Measurements from ENCODE around the gene SULT1E1. TPM values are rescaled to one million over a fixed set of nuclear protein-coding genes. Genes with fewer than 3 reads are reported as not detected.

SULT1E1 gene
- total RNA-seq, 1 donor from 2014 or later: 1.1 TPM

DNA sequence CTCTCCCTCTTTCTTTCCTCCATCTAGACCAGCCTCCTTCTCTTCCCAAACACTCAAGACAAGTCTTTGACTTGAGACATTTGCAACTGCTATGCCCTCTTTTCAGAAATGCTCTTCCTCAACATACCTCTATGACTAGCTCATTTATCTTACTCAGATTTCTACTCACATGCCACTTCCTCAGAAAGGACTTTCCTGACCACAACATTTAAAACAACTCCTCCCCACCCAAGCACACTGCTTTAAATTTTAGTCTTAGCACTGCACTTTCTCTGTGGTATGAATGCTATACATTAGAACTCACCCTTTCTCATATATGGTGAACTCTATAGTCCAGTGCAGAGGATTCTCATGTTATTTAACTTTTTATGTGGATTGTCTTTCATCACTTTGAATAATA lies 28.4 kb upstream of the SULT1E1 start:
- Histone ChIP-seq H3K27me3 (ENCODE audit: control insufficient read depth, insufficient read depth, low read length) (no peaks in the 10 kb centered on the region), H3K36me3 (ENCODE audit: control insufficient read depth, insufficient read depth, low read length) (no peaks in the 10 kb centered on the region), H3K4me3 (ENCODE audit: low read depth, low read length) (no peak overlapping the region)
- peak; percentile 50 for DNase-seq (ENCODE audit: low read depth)
- TF ChIP-seq CTCF (IDR thresholded peaks at IDR 0.05; ENCODE audit: insufficient read depth, low read length, severe bottlenecking): no peak
- no peak for FAIRE-seq

DNA sequence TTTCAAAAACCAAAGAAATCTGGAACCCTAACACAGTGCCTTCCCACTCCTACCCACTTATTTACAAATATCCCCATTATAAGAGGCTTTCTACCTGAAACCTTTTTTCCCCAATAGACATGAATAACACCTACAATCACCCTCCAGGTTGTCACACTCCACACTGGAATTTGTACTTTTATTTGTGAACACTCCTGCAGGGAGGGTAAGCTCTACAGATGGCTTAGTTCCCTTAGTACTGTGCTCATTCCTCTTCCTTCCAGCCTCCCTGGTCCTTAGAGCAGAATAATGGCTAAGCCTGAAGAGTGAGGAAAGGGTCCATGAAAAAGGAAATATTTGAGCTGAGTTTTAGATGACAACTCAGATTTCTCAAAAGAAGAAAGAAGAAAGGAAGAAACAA lies 22.2 kb upstream of the SULT1E1 start:
- FAIRE-seq (no peak), DNase-seq (ENCODE audit: low read depth) (no peak)
- Histone ChIP-seq H3K4me3 (ENCODE audit: low read depth, low read length) (no peak overlapping the region), H3K27me3 (ENCODE audit: control insufficient read depth, insufficient read depth, low read length) (no peaks in the 10 kb centered on the region), H3K36me3 (ENCODE audit: control insufficient read depth, insufficient read depth, low read length) (no peaks in the 10 kb centered on the region)
- TF ChIP-seq CTCF (IDR thresholded peaks at IDR 0.05; ENCODE audit: insufficient read depth, low read length, severe bottlenecking): no peak

GRCh38 chr4:69881173-69881773 lies 21.3 kb upstream of the SULT1E1 start:
- H3K36me3 ChIP-seq (ENCODE audit: control insufficient read depth, insufficient read depth, low read length): no peaks in the 10 kb centered on the region
- peak; percentile 72 for TF ChIP-seq CTCF (IDR thresholded peaks at IDR 0.05; ENCODE audit: insufficient read depth, low read length, severe bottlenecking)
- peak; percentile 48 for DNase-seq (ENCODE audit: low read depth)
- H3K4me3 ChIP-seq (ENCODE audit: low read depth, low read length): no peak overlapping the region
- FAIRE-seq: no peak
- no peaks in the 10 kb centered on the region for H3K27me3 ChIP-seq (ENCODE audit: control insufficient read depth, insufficient read depth, low read length)

- Histone ChIP-seq H3K36me3 (ENCODE audit: control insufficient read depth, insufficient read depth, low read length) (no peaks in the 10 kb centered on the region), H3K4me3 (ENCODE audit: low read depth, low read length) (no peak overlapping the region), H3K27me3 (ENCODE audit: control insufficient read depth, insufficient read depth, low read length) (no peaks in the 10 kb centered on the region)
- FAIRE-seq: no peak
- DNase-seq (ENCODE audit: low read depth): no peak
- no peak for TF ChIP-seq CTCF (IDR thresholded peaks at IDR 0.05; ENCODE audit: insufficient read depth, low read length, severe bottlenecking)
These were observed 18.3 kb upstream of the SULT1E1 start for GRCh38 chr4:69878250-69878649.

GRCh38 chr4:69877453-69877852 lies 17.5 kb upstream of the SULT1E1 start:
- Histone ChIP-seq H3K36me3 (ENCODE audit: control insufficient read depth, insufficient read depth, low read length) (no peaks in the 10 kb centered on the region), H3K27me3 (ENCODE audit: control insufficient read depth, insufficient read depth, low read length) (no peaks in the 10 kb centered on the region), H3K4me3 (ENCODE audit: low read depth, low read length) (no peak overlapping the region)
- FAIRE-seq (no peak), DNase-seq (ENCODE audit: low read depth) (no peak)
- TF ChIP-seq CTCF (IDR thresholded peaks at IDR 0.05; ENCODE audit: insufficient read depth, low read length, severe bottlenecking): no peak

GRCh38 chr4:69876071-69876470 lies 16.1 kb upstream of the SULT1E1 start:
- Histone ChIP-seq H3K27me3 (ENCODE audit: control insufficient read depth, insufficient read depth, low read length) (no peaks in the 10 kb centered on the region), H3K4me3 (ENCODE audit: low read depth, low read length) (no peak overlapping the region), H3K36me3 (ENCODE audit: control insufficient read depth, insufficient read depth, low read length) (no peaks in the 10 kb centered on the region)
- no peak for FAIRE-seq
- no peak for TF ChIP-seq CTCF (IDR thresholded peaks at IDR 0.05; ENCODE audit: insufficient read depth, low read length, severe bottlenecking)
- DNase-seq (ENCODE audit: low read depth): no peak

Data from bronchial epithelial cell (primary cell).